IPS DF 4.7 (cell line): ENCODE measurements around the gene CARMIL1.
A peak's percentile ranks its signal among the peaks of the same experiment; 100 is the strongest.

ENCODE experiments used
- DNase-seq: peaks from one replicate; pipeline ENCODE4 v3.0.0-alpha.2; 2013; ENCODE audit warnings: low spot score; ENCODE audit errors: extremely low read depth

The CARMIL1 gene

DNA sequence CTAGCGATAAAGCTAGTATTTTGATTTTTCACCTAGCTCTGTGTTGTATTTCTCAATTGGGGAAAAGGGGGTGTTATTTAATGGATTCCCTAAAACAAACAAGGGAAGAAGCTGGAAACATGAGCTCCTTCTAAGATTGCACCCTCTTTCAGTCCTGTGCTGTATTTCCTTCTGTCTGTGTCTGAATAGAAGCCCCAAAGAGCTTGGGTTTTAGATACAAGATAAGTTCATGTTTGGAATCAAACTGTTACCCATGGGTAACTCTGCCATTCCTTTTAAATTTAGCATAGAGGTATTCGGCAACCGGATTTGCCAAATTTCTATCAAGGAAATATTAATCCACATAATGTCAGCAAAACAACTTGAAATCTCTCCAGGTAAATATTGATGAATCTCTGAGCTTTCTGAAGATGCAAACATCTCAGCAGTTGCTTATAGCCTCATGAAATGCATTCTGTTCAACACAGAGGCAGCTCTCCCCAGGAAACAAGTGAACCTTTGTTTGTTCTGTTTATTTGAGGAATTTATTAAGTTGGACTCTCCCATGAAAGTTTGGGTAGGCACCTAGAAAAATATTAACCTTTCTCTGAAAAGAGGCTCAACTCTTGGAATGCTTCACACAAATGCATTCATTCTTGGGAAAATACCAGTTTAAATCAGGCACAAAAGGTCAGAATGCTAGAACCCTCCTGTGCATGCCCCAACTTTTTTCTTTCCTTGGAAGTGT, 362.9 kb downstream of the CARMIL1 start:
- DNase-seq: no peak

DNA sequence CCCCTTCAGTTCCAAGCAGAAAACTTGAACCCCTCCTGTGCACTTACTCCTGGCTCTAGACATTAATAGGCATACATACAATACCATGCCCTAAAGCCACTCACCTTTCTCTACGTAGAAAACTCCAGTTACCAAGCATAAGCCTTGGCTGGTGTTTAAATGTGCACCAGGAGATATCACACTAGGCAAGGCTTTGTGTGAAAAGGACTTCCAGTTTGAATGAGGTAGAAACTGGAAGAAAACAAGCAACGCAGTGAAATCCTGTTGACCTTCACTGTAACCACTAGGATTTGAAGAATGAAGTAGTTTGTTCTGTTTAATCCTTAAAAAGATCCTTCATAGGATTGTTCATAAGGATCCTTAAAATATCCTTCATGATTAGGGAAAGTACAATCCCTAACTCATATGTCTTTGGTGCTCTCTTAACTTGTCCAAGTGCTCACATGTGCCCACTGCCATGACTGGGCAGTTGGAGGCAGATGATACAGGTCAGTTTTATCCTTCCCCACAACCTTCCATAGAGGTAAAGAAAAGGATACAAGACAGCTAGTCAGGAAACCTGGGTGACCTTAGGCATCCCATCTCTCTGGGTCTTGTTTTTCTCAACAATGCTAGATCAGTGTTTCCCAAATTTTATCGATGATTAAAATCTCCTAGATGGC, 363.6 kb downstream of the CARMIL1 start:
- DNase-seq: no peak

DNA sequence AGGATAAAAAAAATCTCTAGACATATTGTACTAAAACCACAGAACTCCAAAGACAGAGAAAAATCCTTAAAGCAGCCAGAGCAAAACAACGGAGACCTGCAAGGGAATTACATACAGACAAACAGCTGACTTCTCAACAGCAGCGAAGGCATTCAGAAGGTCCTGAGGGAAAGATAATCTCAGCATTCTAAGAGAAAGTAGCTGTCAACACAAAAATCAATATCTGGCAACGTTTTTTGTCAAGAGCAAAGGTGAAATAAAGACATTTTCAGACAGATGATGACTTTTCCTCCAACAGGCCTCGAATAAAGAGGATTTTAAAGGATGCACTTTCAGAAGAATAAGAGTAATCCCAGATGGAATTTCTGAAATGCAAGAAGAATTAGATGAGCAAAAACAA, 366.7 kb downstream of the CARMIL1 start:
- DNase-seq: no peak

DNA sequence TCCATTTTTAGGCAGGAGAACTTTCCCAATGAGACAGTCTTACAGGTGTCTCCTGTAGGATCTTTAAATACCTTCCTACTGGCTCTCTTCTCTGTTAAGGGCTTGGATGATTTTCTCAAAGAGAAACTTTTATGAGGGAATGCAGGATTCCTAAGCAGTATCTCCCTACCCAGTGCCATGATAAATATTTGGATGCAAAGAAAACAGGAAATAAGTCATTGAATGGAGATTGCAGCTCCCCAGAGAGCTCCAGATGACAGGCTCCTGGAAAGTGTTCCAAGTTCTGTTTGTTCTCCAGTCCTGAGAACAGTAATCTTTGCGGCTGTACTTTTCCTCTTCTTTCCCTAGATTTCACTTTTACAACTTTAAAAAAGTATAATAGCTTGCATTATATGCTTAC, 370.4 kb downstream of the CARMIL1 start:
- DNase-seq: no peak

DNA sequence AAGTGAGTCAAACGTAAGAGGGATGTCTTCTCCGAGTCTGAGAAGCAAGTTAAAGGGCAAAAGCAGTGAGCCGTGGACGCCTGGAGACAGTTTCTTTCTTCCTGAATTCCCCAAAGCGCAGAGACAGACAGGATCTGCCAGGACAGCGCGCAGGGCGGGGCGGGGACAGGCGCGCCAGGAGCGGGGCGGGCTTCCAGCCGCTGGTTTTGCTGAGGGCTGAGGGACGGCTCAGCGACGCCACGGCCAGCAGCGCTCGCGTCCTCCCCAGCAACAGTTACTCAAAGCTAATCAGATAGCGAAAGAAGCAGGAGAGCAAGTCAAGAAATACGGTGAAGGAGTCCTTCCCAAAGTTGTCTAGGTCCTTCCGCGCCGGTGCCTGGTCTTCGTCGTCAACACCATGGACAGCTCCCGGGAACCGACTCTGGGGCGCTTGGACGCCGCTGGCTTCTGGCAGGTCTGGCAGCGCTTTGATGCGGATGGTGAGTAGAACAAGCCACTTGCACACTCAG, 372.9 kb downstream of the CARMIL1 start, which contains the start of gene SCGN:
SCGN (plus strand) TSS at position 209 of the 509 bp plus-strand sequence; CDS start at position 398, 189 bp downstream.
- DNase-seq: peak; percentile 19

DNA sequence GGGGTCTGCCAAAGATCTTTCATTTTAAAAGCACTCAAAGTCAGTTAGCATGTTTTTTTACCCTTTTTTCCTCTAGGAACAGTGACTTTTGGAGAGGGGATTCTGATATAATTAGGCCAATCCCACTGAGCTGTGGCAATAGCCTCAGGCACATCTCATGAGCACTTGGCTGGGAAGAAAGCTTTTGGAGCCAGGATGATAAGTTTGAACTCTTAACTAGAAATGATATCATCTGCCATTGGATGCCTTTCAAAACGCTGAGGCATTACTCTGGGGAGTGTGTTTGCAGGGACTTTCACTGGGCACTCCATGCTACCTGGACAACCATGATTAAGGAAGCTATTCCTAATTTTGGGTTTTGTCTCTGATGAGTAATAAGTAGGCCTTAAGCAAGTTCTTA, 376.5 kb downstream of the CARMIL1 start:
- DNase-seq: no peak

DNA sequence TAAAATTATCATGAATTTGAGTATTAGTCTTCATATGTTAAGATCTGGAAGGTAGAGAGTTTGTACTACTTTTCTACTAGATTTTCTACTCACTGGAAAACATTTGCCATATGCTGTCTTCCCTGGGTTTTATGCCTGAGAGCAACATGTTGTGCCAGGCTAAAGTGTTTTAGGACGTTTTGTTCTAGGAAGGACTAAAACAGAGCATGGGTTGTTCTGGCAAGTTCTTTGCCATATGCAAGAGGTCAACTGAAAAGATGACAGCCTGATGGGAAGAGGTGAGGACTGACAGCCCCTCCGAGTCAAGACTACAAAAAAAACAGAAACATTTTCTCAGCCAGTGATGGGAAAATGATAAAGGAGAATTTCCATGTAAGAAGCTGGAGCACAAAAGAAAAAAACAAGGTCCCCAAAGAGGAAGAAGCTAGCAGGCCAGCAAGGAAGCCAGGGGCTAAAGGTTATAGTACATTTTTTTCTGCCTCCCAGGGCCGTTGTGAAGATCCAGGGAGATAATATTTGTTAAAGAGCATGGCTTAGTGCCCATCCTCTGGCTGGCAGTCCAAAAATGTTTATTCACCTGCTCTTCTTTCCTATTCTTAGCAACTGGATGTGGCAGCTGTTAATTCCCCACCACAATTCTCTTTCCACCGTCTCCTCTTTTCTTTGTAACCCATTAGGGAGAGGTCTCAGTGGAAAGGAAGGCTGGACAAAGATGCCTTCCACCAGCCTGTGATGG, 380.6 kb downstream of the CARMIL1 start:
- DNase-seq: no peak

DNA sequence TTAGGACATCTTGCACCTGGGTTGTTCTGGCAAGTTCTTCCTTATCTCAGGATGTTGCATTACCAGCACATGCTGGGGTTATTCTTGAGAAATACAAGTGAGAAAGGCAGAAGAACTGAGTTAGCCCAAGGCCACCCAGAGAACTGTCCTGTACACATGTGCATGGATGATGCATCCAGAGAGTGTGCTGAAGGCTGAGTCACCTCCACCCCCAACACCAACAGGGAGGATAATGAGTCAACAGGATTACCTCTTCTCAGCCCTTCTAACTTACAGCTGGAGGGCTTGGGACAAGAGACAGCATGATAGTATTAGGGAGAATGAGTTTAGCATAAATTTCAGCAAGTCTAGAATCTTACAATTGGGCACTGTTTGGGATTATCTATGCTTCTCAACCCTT, 381.3 kb downstream of the CARMIL1 start:
- DNase-seq: no peak

DNA sequence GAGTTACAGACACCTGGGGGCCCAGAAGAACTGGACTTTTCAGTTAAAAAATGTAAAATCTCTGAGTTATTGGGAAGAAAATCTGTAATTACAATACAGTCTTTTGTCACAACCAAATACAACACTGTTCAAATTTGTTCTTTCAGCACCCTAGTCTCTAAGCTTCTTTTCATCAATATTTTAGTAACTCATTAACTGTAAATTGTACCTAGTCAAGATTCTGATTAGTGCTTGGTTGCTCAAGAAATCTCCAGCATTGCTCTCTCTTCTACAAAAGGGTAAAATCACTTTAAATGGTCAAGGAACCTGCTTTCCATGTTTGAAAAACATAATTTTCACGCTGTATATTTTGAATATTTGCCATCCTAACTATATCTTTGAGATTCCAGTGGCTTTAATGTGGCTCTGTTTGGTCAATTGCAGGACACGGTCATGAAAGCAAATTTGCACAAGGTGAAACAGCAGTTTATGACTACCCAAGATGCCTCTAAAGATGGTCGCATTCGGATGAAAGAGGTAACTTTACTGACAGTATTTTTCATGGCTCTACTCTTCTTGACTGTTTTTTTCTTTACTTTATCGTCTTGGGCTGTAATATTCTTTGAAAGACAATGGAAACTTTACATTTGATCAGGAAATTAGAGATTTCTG, 382.1 kb downstream of the CARMIL1 start:
- no peak for DNase-seq

DNA sequence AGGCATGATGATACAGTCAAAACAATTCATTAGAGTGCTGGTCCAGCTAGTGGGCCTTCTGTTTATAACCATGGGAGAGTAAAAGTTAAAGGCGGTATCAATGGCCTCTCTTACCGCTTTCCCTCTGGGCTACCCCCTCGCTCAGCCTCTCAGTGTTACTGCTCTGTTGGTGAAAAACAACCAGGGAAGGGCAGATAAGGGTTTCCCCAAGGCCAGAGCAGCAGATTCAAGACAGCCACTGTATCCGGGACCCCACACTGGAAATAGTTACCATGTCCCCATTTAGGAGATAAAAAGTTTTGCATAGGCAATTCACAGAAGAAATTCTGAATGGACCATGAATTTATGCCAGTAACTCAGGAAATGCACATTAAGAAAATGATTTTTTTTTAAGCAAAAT, 386.3 kb downstream of the CARMIL1 start:
- DNase-seq: no peak

DNA sequence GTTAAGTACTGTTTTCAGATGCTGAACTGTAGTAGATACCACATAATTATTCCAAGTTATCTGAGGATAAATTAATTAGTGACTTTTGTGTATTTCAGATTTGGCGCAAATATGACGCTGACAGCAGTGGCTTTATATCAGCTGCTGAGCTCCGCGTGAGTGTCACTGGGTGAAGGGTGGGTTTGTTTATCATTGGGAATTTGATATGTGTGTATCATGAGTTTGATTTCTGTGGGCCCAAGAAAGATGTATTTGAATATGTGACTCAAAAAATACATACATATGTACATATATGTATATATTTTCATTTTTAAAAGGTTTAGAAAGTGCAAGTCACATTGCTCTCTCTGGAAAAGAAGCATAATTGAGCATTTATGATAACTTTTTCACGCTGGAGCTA, 390.2 kb downstream of the CARMIL1 start:
- DNase-seq: no peak
